Measurements from ENCODE around the gene SIPA1L3. TPM values are rescaled to one million over a fixed set of nuclear protein-coding genes. Genes with fewer than 3 reads are reported as not detected.
A peak's percentile ranks its signal among the peaks of the same experiment; 100 is the strongest.

Gene SIPA1L3
- total RNA-seq, 1 donor from 2014 or later = 3.4 TPM

- H3K36me3 ChIP-seq (ENCODE audit: control insufficient read depth, insufficient read depth, low read length) = no peaks in the 10 kb centered on the region
- DNase-seq (ENCODE audit: low read depth) (no peak), FAIRE-seq (no peak)
- no peak overlapping the region for H3K4me3 ChIP-seq (ENCODE audit: low read depth, low read length)
- H3K27me3 ChIP-seq (ENCODE audit: control insufficient read depth, insufficient read depth, low read length) = no peaks in the 10 kb centered on the region
- no peak for TF ChIP-seq CTCF (IDR thresholded peaks at IDR 0.05; ENCODE audit: insufficient read depth, low read length, severe bottlenecking)
Measured at GRCh38 chr19:37953171-37953917, 46.3 kb downstream of the SIPA1L3 start.

GRCh38 chr19:37953918-37954303, 46.9 kb downstream of the SIPA1L3 start:
- TF ChIP-seq CTCF (IDR thresholded peaks at IDR 0.05; ENCODE audit: insufficient read depth, low read length, severe bottlenecking) = no peak
- no peak for FAIRE-seq
- no peak overlapping the region for H3K4me3 ChIP-seq (ENCODE audit: low read depth, low read length)
- no peak for DNase-seq (ENCODE audit: low read depth)
- H3K36me3 ChIP-seq (ENCODE audit: control insufficient read depth, insufficient read depth, low read length) = no peaks in the 10 kb centered on the region
- no peaks in the 10 kb centered on the region for H3K27me3 ChIP-seq (ENCODE audit: control insufficient read depth, insufficient read depth, low read length)

DNA sequence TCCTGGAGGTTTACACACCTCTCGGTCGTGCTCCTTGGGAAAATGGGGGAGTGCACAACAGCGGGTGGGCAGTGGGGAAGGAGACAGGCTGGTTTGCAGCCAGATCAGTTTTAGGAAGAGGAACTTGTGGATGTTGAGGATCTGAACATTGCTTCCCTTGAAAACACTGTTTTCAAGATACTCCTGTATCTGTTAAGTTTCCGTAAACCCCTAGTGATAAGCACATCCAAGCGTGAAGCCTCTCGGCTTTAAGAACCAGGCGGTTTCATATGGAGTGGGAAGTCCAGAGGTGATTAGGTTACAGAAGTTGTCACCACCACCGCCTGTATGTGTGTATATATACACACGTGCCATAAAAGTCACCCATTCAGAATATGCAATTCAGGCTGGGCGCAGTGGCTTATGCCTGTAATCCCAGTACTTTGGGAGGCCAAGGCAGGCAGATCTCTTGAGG, 47.4 kb downstream of the SIPA1L3 start:
- Histone ChIP-seq H3K36me3 (ENCODE audit: control insufficient read depth, insufficient read depth, low read length) (no peaks in the 10 kb centered on the region), H3K27me3 (ENCODE audit: control insufficient read depth, insufficient read depth, low read length) (no peaks in the 10 kb centered on the region), H3K4me3 (ENCODE audit: low read depth, low read length) (no peak overlapping the region)
- no peak for TF ChIP-seq CTCF (IDR thresholded peaks at IDR 0.05; ENCODE audit: insufficient read depth, low read length, severe bottlenecking)
- FAIRE-seq = no peak
- no peak for DNase-seq (ENCODE audit: low read depth)

- FAIRE-seq (no peak), DNase-seq (ENCODE audit: low read depth) (peak; percentile 33)
- TF ChIP-seq CTCF (IDR thresholded peaks at IDR 0.05; ENCODE audit: insufficient read depth, low read length, severe bottlenecking) = no peak
- Histone ChIP-seq H3K36me3 (ENCODE audit: control insufficient read depth, insufficient read depth, low read length) (no peaks in the 10 kb centered on the region), H3K27me3 (ENCODE audit: control insufficient read depth, insufficient read depth, low read length) (no peaks in the 10 kb centered on the region), H3K4me3 (ENCODE audit: low read depth, low read length) (no peak overlapping the region)
Measured at GRCh38 chr19:37955986-37956385, 49.0 kb downstream of the SIPA1L3 start.

DNA sequence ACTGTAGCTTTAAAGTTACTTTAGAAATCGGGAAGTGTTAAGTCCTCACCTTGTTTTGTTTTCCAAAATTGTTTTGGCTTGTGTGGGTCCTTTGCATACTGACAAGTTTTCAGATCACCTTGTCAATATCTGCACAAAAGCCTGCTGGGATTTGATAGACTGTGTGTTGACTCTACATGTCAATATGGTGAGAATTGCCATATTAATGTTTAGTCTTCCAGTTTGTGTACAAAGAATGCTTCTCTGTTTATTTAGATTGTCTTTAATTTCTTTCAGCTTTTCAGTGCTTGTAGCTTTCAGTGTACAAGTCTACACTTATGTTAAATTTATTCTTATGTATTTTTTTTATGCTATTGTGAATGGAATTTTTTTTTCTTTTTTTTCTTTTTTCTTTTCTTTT, 50.2 kb downstream of the SIPA1L3 start:
- no peak overlapping the region for H3K4me3 ChIP-seq (ENCODE audit: low read depth, low read length)
- no peak for FAIRE-seq
- no peak for TF ChIP-seq CTCF (IDR thresholded peaks at IDR 0.05; ENCODE audit: insufficient read depth, low read length, severe bottlenecking)
- DNase-seq (ENCODE audit: low read depth) = no peak
- H3K27me3 ChIP-seq (ENCODE audit: control insufficient read depth, insufficient read depth, low read length) = no peaks in the 10 kb centered on the region
- H3K36me3 ChIP-seq (ENCODE audit: control insufficient read depth, insufficient read depth, low read length) = no peaks in the 10 kb centered on the region

- Histone ChIP-seq H3K4me3 (ENCODE audit: low read depth, low read length) (no peak overlapping the region), H3K36me3 (ENCODE audit: control insufficient read depth, insufficient read depth, low read length) (no peaks in the 10 kb centered on the region), H3K27me3 (ENCODE audit: control insufficient read depth, insufficient read depth, low read length) (no peaks in the 10 kb centered on the region)
- FAIRE-seq (no peak), DNase-seq (ENCODE audit: low read depth) (no peak)
- no peak for TF ChIP-seq CTCF (IDR thresholded peaks at IDR 0.05; ENCODE audit: insufficient read depth, low read length, severe bottlenecking)
Measured at GRCh38 chr19:37959665-37960114, 52.7 kb downstream of the SIPA1L3 start.
